ENCODE measurements around the gene TMEM35B.
"Not testable (repeated sequence)": the region's sequence is repeated elsewhere in the genome, so short reads cannot be mapped to it uniquely, and the experiment has no call there.

Gene TMEM35B

DNA sequence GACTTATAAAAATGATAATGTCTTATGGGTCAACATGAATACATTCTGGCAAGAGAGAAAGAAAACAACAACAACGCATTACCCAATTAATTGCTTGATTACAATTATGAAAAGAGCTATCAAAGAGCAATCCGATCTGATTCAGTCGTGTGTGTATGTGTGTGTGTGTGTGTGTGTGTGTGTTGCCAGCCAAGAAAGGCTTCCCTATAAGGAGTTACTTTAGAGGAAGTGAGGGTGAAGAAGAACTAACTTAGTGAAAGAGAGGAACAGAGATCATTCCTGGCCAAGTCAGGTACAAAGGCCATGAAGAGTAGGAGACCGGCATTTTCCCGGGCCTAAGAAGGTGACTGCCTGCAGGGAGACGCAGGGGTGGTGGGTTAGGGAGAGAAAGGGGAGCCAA, 9.4 kb downstream of the TMEM35B start:
- DNase-seq = no peak

DNA sequence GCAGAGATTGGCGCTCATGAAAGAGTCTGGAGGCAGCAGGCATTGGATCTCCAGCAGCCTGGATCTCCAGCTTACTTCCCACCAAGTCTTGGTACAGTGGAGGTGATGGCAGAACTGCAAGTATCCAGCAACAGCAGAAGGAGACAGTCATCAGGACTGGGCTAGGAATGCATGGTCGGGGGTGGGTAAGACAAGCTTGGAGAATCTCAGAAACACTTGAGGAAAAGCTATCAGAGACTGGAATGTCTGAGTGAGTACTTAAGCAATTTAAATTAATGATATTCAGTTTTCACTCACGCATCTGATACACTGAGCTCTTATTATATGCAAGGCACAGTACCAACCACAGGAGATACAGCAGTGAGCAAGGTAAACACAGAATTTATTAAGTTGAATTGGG, 9.8 kb downstream of the TMEM35B start:
- no peak for DNase-seq

DNA sequence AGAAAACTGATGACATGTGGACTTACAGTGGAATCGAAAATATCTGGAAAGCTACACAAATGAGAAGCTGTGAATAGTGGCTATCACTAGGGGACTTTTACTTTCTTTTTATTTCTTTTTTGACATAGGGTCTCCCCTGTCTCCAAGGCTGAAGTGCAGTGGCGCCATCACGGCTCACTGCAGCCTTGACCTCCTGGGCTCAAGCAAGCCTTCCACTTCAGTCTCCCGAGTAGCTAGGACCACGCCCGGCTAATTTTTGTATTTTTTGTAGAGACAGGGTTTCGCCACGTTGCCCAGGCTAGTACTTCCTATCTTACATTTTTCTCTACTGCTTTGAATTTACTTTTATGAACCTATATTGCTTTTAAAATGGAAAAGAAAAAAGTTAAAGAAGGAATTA, 10.5 kb downstream of the TMEM35B start:
- no peak for DNase-seq

DNA sequence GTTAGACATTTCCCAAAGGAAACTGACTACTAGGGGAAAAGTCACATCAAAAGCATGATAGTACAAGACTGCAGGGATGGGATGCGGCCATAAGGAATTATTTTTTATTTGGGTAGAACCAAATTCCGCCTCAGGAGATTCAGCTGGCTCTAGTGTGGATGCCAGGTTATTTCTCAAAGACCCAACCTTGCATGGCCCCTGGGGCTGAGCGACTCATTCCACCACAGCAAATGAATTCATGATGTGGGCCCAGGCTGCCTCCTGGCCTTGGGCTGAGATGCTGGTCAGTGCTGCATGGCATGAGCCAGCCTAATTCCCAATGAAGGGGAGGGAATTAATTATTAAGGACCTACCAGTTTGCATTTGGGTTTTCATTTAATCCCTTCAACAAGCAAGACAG, 11.8 kb downstream of the TMEM35B start:
- DNase-seq = no peak

DNA sequence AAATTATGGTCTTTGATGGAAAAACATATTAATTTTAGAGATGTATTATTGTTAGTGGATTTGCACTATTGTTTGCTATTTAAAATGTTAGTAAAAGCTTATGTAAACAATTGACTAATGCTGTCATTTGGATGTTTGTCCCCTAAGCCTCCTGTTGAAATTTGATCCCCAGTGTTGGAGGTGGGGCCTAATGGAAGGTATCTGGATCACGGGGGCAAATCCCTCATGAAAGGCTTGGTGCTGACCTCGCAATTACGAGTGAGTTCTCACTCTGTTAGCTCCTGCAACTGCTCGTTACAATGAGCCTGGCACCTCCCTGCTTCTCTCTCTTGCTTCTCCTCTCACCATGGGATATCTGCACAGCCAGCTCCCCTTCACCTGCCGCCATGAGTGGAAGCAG, 14.3 kb downstream of the TMEM35B start:
- DNase-seq = no peak

DNA sequence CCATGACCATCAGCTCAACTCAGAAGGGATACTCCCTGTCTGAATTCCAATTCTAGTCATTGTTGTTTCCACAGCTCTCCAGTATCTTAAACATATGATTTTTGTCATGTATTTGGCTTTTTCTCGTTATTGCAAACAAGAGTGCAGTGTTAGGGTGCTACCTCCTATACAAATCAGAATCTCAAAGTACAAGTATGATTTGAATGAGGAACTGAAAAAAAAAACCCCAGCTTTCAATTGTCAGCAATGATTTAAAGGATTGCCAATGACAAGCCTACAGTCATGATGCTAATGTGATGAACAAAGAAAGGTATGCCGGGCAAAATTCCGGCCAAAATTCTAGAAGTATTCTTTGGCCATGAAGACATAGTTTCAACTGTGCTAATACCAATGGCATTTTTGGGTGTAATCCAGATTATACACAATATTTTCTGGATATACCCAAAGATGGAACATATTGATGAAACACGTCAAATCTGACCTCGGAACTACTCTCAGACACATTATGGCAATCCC, 14.9 kb downstream of the TMEM35B start:
- DNase-seq = no peak

DNA sequence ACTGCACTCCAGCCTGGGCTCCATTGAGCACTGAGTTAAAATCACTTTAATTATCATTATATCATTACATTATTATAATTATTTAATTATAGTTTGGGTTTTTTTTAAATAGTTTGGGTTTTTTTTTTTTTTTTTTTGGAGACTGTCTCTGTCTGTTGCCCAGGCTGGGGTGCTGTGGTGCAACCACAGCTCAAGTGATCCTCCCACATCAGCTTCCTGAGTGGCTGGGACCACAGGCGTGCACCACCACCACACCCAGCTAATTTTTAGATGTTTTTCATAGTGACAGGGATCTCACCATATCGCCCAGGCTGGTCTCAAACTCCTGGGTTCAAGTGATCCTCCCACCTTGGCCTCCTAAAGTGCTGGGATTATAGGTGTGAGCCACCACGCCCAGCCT, 16.9 kb downstream of the TMEM35B start:
- not testable (repeated sequence) for DNase-seq

DNA sequence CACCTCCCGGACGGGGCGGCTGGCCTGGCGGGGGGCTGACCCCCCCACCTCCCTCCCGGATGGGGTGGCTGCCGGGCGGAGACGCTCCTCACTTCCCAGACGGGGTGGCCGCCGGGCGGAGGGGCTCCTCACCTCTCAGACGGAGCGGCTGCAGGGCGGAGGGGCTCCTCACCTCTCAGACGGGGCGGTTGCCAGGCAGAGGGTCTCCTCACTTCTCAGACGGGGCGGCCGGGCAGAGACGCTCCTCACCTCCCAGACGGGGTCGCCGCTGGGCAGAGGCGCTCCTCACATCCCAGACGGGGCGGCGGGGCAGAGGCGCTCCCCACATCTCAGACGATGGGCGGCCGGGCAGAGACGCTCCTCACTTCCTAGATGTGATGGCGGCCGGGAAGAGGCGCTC, 17.5 kb downstream of the TMEM35B start:
- DNase-seq = not testable (repeated sequence)

DNA sequence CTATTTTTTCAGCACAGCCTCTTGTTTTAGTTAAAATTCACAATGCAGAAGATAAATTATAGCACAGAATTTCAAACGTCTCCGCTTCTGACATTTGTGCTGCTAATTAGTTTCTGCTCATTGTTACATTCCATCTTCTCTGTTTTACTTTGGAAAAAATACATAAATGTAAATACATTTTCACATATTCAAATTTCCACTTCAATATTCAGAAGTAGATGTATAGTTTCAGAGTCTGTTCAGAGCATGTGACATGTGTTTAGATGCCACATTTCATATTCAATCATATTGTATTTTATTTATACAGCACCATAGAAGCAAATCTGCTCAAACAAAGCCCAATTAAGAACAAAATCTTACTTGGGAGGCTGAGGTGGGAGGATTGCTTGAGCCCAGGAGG, 19.6 kb downstream of the TMEM35B start:
- DNase-seq = no peak

DNA sequence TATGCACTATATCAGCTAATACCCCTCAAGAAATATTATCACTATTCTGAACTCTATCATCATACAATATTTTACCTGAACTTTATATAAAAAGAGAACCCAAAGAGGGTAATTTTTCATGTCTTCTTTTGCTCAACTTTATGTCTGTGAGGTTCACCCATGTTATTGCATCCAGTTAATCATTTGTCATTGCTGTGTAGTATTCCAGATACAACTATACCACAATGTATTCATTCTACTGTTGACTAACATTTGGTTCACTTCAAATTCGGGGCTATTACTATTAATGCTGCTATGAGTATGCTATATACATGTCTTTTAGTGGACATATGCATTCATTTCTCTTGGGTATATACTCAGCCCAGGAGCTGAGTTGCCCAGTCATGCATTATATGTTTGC, 34.7 kb downstream of the TMEM35B start:
- DNase-seq = no peak

DNA sequence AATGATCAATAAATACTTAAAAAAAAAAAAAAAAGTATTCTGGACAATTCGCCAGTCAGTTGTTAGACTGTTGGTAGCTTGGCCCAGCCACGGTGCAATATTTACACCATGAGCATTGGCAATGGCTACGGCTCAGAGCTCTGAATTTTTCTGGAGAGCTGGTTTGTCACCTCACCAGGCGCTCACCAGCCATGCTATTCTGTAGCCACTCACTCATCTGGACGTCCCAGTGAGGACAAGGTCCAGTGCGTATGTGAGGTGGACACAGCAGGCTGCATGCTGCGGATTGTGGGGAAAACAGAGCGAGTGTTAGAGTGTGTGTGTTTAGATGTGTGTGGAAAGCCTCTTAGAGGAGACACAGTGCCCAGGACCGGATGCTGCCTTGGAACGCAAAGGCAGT, 36.4 kb downstream of the TMEM35B start:
- DNase-seq = not testable (repeated sequence)

DNA sequence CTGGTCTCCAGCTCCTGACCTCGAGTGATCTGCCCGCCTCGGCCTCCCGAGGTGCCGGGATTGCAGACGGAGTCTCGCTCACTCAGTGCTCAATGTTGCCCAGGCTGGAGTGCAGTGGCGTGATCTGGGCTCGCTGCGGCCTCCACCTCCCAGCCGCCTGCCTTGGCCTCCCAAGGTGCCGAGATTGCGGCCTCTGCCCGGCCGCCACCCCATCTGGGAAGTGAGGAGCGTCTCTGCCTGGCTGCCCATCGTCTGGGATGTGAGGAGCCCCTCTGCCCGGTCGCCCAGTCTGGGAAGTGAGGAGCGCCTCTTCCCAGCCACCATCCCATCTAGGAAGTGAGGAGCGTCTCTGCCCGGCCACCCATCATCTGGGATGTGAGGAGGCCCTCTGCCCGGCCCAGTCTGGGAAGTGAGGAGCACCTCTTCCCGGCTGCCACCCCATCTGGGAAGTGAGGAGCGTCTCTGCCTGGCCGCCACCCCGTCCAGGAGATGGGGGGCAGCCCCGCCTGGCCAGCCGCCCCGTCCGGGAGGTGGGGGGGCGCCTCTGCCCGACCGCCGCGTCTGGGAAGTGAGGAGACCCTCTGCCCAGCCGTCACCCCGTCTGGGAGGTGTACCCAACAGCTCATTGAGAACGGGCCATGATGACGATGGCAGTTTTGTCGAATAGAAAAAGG, 37.4 kb downstream of the TMEM35B start:
- DNase-seq = not testable (repeated sequence)

DNA sequence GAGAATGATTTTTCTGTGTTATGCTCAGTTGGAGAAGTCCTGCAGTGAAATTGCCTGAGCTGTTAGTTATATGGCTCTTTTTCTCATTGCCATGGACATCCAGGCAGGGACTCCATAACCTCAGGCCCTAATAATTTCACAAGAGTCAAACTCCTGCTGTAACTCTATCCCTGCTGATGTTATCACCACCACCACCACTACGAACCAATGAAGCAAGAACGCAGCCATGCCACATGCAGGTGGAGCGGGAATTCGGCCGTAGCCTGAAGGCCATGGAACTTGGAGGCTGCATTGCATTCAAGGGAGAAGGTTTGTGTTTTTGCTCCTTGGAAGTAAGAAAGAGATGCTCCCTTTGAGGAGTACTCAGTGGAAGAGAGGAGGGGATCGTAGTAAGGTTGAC, 38.9 kb downstream of the TMEM35B start:
- DNase-seq = no peak

DNA sequence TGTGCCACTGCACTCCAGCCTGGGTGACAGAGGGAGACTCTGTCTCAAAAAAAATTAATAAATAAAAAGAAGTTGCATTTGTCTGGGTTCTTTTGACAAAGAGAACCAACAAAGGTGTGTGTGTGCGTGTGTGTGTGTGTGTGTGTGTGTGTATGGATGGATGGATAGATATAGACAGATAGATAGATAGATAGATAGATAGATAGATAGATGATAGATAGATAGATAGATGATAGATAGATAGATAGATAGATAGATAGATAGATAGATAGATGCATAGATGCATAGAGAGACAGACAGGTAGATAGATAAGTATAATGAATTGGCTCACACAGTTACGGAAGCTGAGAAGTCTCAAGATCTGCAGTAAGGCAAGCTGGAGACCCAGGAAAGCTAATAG, 43.3 kb downstream of the TMEM35B start:
- not testable (repeated sequence) for DNase-seq
